Measurements from ENCODE around the gene SLC44A2. TPM values are rescaled to one million over a fixed set of nuclear protein-coding genes. Genes with fewer than 3 reads are reported as not detected.

SLC44A2 gene
- total RNA-seq, 1 donor, result 49.9 TPM

DNA sequence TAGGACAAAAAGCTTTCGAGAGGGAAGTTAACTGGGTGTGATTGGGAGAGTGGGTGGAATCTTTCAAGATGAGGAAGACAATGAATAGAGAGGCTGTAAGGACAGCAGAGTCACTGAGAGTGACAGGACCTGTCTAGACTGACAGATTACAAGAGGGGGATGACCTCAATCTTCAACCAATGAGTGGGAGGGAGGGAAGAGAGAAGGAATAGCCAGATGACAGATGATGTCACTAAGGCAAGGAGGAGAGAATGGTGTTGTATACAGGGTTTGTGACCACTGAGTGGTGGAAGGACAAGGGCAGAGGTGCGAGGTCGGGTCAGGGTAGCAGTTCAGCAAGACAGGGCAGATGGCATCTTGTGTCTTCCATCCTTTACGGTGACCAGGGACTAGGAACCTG lies 23.0 kb downstream of the SLC44A2 start:
- Histone ChIP-seq H3K4me1 (ENCODE audit: insufficient read depth, low read length) (no peaks in the 10 kb centered on the region), H2AFZ (ENCODE audit: low read length) (no peak overlapping the region), H3K79me2 (ENCODE audit: insufficient read depth, low read length) (peaks cover 5% of the 10 kb centered on the region), H4K20me1 (ENCODE audit: insufficient read depth, low read length) (no peaks in the 10 kb centered on the region), H3K36me3 (ENCODE audit: insufficient read depth, low read length) (no peaks in the 10 kb centered on the region), H3K4me3 (ENCODE audit: insufficient read depth, low read length) (no peak overlapping the region), H3K9me3 (ENCODE audit: low read depth, low read length) (no peaks in the 10 kb centered on the region), H3K4me2 (ENCODE audit: insufficient read depth, low read length) (no peak overlapping the region), H3K27me3 (ENCODE audit: insufficient read depth, low read length) (no peaks in the 10 kb centered on the region), H3K27ac (ENCODE audit: low read depth, low read length) (no peak overlapping the region)
- TF ChIP-seq, protein P1, sequence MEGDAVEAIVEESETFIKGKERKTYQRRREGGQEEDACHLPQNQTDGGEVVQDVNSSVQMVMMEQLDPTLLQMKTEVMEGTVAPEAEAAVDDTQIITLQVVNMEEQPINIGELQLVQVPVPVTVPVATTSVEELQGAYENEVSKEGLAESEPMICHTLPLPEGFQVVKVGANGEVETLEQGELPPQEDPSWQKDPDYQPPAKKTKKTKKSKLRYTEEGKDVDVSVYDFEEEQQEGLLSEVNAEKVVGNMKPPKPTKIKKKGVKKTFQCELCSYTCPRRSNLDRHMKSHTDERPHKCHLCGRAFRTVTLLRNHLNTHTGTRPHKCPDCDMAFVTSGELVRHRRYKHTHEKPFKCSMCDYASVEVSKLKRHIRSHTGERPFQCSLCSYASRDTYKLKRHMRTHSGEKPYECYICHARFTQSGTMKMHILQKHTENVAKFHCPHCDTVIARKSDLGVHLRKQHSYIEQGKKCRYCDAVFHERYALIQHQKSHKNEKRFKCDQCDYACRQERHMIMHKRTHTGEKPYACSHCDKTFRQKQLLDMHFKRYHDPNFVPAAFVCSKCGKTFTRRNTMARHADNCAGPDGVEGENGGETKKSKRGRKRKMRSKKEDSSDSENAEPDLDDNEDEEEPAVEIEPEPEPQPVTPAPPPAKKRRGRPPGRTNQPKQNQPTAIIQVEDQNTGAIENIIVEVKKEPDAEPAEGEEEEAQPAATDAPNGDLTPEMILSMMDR (IDR thresholded peaks at IDR 0.05; ENCODE audit: extremely low read depth, low read depth, low read length), result no peak
- no peak for DNase-seq (ENCODE audit: insufficient read length, low spot score, missing footprints)

DNA sequence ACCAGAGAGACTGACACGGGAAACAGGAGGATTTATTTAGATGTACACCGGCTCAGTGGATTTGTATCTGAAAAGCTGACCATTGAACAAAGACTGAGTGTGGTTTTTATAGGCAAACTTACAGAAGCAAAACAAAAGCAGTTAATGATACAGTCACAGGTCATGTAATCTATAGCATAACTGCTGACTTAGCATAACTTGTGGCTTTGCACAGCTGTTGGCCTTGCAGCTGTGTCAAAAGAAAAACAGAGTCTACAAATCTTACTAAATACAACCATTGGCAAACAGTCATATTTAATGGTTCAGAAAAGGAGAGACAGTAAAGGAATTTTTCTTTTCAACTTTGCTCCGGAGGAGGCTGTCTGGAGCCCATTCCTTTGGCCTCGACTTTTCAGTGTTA lies 26.5 kb downstream of the SLC44A2 start:
- peak; percentile 50 for DNase-seq (ENCODE audit: insufficient read length, low spot score, missing footprints)
- Histone ChIP-seq H3K36me3 (ENCODE audit: insufficient read depth, low read length) (peaks cover 1% of the 10 kb centered on the region), H3K27me3 (ENCODE audit: insufficient read depth, low read length) (no peaks in the 10 kb centered on the region), H3K27ac (ENCODE audit: low read depth, low read length) (no peak overlapping the region), H3K9me3 (ENCODE audit: low read depth, low read length) (no peaks in the 10 kb centered on the region), H3K79me2 (ENCODE audit: insufficient read depth, low read length) (peaks cover 31% of the 10 kb centered on the region), H3K4me1 (ENCODE audit: insufficient read depth, low read length) (peaks cover 8% of the 10 kb centered on the region), H4K20me1 (ENCODE audit: insufficient read depth, low read length) (peaks cover 20% of the 10 kb centered on the region), H3K4me3 (ENCODE audit: insufficient read depth, low read length) (no peak overlapping the region), H3K4me2 (ENCODE audit: insufficient read depth, low read length) (no peak overlapping the region), H2AFZ (ENCODE audit: low read length) (no peak overlapping the region)
- TF ChIP-seq, protein P1 (IDR thresholded peaks at IDR 0.05; ENCODE audit: extremely low read depth, low read depth, low read length), result no peak

DNA sequence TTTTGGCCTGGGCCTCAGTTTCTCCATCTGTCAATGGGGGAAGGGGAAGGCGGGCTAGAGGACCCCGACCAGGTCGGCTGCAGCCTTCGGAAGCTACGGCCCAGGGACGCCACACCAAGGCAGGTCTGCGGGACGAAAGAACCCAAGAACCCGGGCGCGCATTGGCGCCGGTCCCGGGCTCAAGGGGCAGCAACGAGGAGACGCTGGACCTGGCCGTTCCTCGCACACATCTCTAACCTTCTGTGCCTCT lies 28.1 kb downstream of the SLC44A2 start:
- peak overlapping the region; percentile 75 for H3K4me2 ChIP-seq (ENCODE audit: insufficient read depth, low read length)
- H3K36me3 ChIP-seq (ENCODE audit: insufficient read depth, low read length), result peaks cover 14% of the 10 kb centered on the region
- no peak for DNase-seq (ENCODE audit: insufficient read length, low spot score, missing footprints)
- H3K4me3 ChIP-seq (ENCODE audit: insufficient read depth, low read length), result peak overlapping the region; percentile 88
- peak overlapping the region; percentile 93 for H2AFZ ChIP-seq (ENCODE audit: low read length)
- no peaks in the 10 kb centered on the region for H3K27me3 ChIP-seq (ENCODE audit: insufficient read depth, low read length)
- H3K9me3 ChIP-seq (ENCODE audit: low read depth, low read length), result no peaks in the 10 kb centered on the region
- H3K79me2 ChIP-seq (ENCODE audit: insufficient read depth, low read length), result peaks cover 47% of the 10 kb centered on the region
- H3K27ac ChIP-seq (ENCODE audit: low read depth, low read length), result peak overlapping the region; percentile 98
- H4K20me1 ChIP-seq (ENCODE audit: insufficient read depth, low read length), result peaks cover 35% of the 10 kb centered on the region
- H3K4me1 ChIP-seq (ENCODE audit: insufficient read depth, low read length), result peaks cover 8% of the 10 kb centered on the region
- TF ChIP-seq, protein P1 (IDR thresholded peaks at IDR 0.05; ENCODE audit: extremely low read depth, low read depth, low read length), result no peak

DNA sequence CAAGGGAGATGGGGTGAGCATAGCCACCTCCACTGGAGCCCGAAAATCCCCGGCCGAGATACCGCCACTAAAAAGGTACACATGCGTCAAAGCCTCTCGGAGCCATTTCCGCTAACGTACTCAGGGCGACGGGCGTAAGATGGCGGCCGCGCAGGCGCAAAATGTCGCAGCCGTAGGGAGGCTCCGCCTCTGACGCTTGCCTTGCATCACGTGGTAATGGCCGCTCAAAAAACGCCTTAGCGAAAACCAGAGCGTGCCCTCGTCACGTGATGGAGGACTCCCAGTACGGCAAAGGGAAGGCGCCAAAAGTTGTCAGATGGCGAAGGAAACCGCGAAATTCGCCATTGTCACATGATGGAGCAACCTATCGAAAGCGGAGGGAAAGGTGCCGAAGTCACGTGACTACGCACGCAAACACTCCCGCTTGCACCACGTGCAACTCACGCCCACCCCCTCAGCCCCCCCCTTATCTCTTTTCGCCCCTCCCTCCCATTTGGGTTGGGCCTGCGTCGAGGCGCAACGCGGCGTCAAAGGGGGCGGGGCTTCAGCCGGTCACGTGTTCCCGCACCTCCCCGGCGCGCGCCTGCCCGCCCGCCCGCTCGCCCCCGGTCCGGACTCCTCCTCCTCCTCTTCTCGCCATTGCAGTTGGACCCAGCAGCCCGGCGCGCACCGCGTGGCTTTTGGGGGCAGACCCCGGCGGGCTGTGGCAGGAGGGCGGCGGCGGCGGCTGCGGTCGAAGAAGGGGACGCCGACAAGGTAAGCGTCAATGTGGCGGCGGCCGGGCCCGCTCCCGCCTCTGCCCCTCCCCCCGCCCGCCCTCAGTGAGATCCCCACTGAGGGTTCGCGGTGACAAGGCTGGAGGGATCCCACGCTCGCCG lies 28.6 kb downstream of the SLC44A2 start, which contains the start of gene ILF3:
ILF3 (plus strand) TSS at position 615 of the 878 bp plus-strand sequence. CDS start 16,260 bp downstream, outside the sequence.
- Histone ChIP-seq H3K27ac (ENCODE audit: low read depth, low read length) (peak within 1 kb of the TSS; percentile 98), H2AFZ (ENCODE audit: low read length) (peak within 1 kb of the TSS; percentile 93), H3K4me2 (ENCODE audit: insufficient read depth, low read length) (peak within 1 kb of the TSS; percentile 88), H3K9me3 (ENCODE audit: low read depth, low read length) (no peaks in the 10 kb centered on the region), H3K79me2 (ENCODE audit: insufficient read depth, low read length) (peaks cover 53% of the 10 kb centered on the region), H3K4me1 (ENCODE audit: insufficient read depth, low read length) (peaks cover 11% of the 10 kb centered on the region), H3K27me3 (ENCODE audit: insufficient read depth, low read length) (no peaks in the 10 kb centered on the region), H3K4me3 (ENCODE audit: insufficient read depth, low read length) (peak within 1 kb of the TSS; percentile 88), H4K20me1 (ENCODE audit: insufficient read depth, low read length) (peaks cover 40% of the 10 kb centered on the region), H3K36me3 (ENCODE audit: insufficient read depth, low read length) (peaks cover 14% of the 10 kb centered on the region)
- DNase-seq (ENCODE audit: insufficient read length, low spot score, missing footprints), result peak; percentile 99
- TF ChIP-seq, protein P1 (IDR thresholded peaks at IDR 0.05; ENCODE audit: extremely low read depth, low read depth, low read length), result no peak
